ENCODE results near the gene FOXB1.

- TF ChIP-seq, protein P1, sequence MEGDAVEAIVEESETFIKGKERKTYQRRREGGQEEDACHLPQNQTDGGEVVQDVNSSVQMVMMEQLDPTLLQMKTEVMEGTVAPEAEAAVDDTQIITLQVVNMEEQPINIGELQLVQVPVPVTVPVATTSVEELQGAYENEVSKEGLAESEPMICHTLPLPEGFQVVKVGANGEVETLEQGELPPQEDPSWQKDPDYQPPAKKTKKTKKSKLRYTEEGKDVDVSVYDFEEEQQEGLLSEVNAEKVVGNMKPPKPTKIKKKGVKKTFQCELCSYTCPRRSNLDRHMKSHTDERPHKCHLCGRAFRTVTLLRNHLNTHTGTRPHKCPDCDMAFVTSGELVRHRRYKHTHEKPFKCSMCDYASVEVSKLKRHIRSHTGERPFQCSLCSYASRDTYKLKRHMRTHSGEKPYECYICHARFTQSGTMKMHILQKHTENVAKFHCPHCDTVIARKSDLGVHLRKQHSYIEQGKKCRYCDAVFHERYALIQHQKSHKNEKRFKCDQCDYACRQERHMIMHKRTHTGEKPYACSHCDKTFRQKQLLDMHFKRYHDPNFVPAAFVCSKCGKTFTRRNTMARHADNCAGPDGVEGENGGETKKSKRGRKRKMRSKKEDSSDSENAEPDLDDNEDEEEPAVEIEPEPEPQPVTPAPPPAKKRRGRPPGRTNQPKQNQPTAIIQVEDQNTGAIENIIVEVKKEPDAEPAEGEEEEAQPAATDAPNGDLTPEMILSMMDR (IDR thresholded peaks at IDR 0.05): no peak
- TF ChIP-seq EZH2phosphoT487 (IDR thresholded peaks at IDR 0.05) (no peak), EZH2 (IDR thresholded peaks at IDR 0.05) (no peak)
Observed at GRCh38 chr15:59994526-59994887, 9.6 kb upstream of the FOXB1 start.

All from neural progenitor cell (in vitro differentiated cells).